ENCODE data around the gene RTN4RL1. TPM values are rescaled to one million over a fixed set of nuclear protein-coding genes. Genes with fewer than 3 reads are reported as not detected.

Gene RTN4RL1
- total RNA-seq, 2 donors from 2014 or later, result 3.1 to 3.6 TPM

- 77 to 81% methylated on average over 17 to 27 of the region's 29 CpGs for WGBS, 2 donors
- Histone ChIP-seq H3K4me1 (no peaks in the 10 kb centered on the region), H3K36me3 (replicated peaks in 1 of 2; ENCODE audit: insufficient read depth in 1 of 2, low read depth in 2 of 2) (no peaks in the 10 kb centered on the region), H3K27ac (no peak overlapping the region), H3K27me3 (peaks cover 0 to 2% of the 10 kb centered on the region in 2 donors), H3K9me3 (no peaks in the 10 kb centered on the region), H3K4me3 (no peak overlapping the region)
- TF ChIP-seq POLR2A (IDR thresholded peaks at IDR 0.05) (no peak), CTCF (IDR thresholded peaks at IDR 0.05) (no peak)
- DNase-seq (no peak), ATAC-seq (no peak)
- intact Hi-C loops (cut with DNase I), result no loop called here
Observed at GRCh38 chr17:1916963-1917715, 108.0 kb downstream of the RTN4RL1 start.

GRCh38 chr17:1916316-1916715 is 108.8 kb downstream of the RTN4RL1 start:
- H3K4me1 ChIP-seq, result no peaks in the 10 kb centered on the region
- no peak overlapping the region for H3K27ac ChIP-seq
- intact Hi-C loops (cut with DNase I), result no loop called here
- H3K36me3 ChIP-seq (replicated peaks in 1 of 2; ENCODE audit: insufficient read depth in 1 of 2, low read depth in 2 of 2), result no peaks in the 10 kb centered on the region
- TF ChIP-seq POLR2A (IDR thresholded peaks at IDR 0.05) (no peak), CTCF (IDR thresholded peaks at IDR 0.05) (no peak)
- 49 to 61% methylated on average over 14 of the region's 14 CpGs for WGBS, 2 donors
- H3K27me3 ChIP-seq, result peaks cover 0 to 3% of the 10 kb centered on the region in 2 donors
- H3K4me3 ChIP-seq, result no peak overlapping the region
- no peaks in the 10 kb centered on the region for H3K9me3 ChIP-seq
- ATAC-seq (no peak), DNase-seq (no peak)

GRCh38 chr17:1915889-1916288 is 109.2 kb downstream of the RTN4RL1 start:
- 59 to 74% methylated on average over 12 of the region's 12 CpGs for WGBS, 2 donors
- Histone ChIP-seq H3K27ac (no peak overlapping the region), H3K4me1 (no peaks in the 10 kb centered on the region), H3K9me3 (no peaks in the 10 kb centered on the region), H3K36me3 (replicated peaks in 1 of 2; ENCODE audit: insufficient read depth in 1 of 2, low read depth in 2 of 2) (no peaks in the 10 kb centered on the region), H3K27me3 (peaks cover 0 to 3% of the 10 kb centered on the region in 2 donors), H3K4me3 (no peak overlapping the region)
- TF ChIP-seq POLR2A (IDR thresholded peaks at IDR 0.05) (no peak), CTCF (IDR thresholded peaks at IDR 0.05) (no peak)
- no peak for DNase-seq
- intact Hi-C loops (cut with DNase I), result no loop called here
- no peak for ATAC-seq

- TF ChIP-seq CTCF (IDR thresholded peaks at IDR 0.05) (no peak), POLR2A (IDR thresholded peaks at IDR 0.05) (no peak)
- Histone ChIP-seq H3K4me1 (no peaks in the 10 kb centered on the region), H3K27ac (no peak overlapping the region), H3K36me3 (replicated peaks in 1 of 2; ENCODE audit: insufficient read depth in 1 of 2, low read depth in 2 of 2) (no peaks in the 10 kb centered on the region), H3K4me3 (no peak overlapping the region), H3K9me3 (no peaks in the 10 kb centered on the region), H3K27me3 (peaks cover 0 to 3% of the 10 kb centered on the region in 2 donors)
- no peak for DNase-seq
- WGBS, 2 donors, result 58 to 62% methylated on average over 3 to 8 of the region's 8 CpGs
- intact Hi-C loops (cut with DNase I), result no loop called here
- no peak for ATAC-seq
Observed at GRCh38 chr17:1914661-1915083, 110.5 kb downstream of the RTN4RL1 start.

DNA sequence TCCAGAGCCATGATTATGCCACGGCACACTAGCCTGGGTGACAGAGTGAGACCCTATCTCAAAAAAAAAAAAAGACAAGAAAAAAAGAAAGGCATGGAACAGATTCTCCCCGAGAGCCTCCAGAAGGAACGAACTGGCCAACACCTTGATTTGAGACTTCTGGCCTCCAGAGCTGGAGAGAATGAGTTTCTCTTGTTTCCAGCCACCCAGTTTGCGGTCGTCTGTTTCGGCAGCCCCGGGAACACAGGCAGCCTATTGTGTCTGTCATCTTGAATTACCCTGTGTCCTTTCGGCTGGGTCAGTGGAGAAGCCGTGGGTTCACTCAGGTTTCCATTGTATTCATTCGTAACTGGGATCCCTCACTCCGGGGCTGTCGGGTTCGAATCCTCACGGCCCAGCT is 111.4 kb downstream of the RTN4RL1 start:
- intact Hi-C loops (cut with DNase I), result no loop called here
- H3K4me3 ChIP-seq, result no peak overlapping the region
- peaks cover 4% of the 10 kb centered on the region for H3K4me1 ChIP-seq
- 69 to 70% methylated on average over 14 of the region's 14 CpGs for WGBS, 2 donors
- H3K27ac ChIP-seq, result no peak overlapping the region
- TF ChIP-seq POLR2A (IDR thresholded peaks at IDR 0.05), result no peak
- no peak for TF ChIP-seq CTCF (IDR thresholded peaks at IDR 0.05)
- peaks cover 0 to 3% of the 10 kb centered on the region in 2 donors for H3K27me3 ChIP-seq
- no peaks in the 10 kb centered on the region for H3K36me3 ChIP-seq (replicated peaks in 1 of 2; ENCODE audit: insufficient read depth in 1 of 2, low read depth in 2 of 2)
- H3K9me3 ChIP-seq, result no peaks in the 10 kb centered on the region
- ATAC-seq (no peak), DNase-seq (no peak)
